ENCODE results near the gene PPP1CC. TPM values are rescaled to one million over a fixed set of nuclear protein-coding genes. Genes with fewer than 3 reads are reported as not detected.
"Not testable (repeated sequence)": the region's sequence is repeated elsewhere in the genome, so short reads cannot be mapped to it uniquely, and the experiment has no call there.

Gene PPP1CC
- total RNA-seq, result 45.8 TPM

DNA sequence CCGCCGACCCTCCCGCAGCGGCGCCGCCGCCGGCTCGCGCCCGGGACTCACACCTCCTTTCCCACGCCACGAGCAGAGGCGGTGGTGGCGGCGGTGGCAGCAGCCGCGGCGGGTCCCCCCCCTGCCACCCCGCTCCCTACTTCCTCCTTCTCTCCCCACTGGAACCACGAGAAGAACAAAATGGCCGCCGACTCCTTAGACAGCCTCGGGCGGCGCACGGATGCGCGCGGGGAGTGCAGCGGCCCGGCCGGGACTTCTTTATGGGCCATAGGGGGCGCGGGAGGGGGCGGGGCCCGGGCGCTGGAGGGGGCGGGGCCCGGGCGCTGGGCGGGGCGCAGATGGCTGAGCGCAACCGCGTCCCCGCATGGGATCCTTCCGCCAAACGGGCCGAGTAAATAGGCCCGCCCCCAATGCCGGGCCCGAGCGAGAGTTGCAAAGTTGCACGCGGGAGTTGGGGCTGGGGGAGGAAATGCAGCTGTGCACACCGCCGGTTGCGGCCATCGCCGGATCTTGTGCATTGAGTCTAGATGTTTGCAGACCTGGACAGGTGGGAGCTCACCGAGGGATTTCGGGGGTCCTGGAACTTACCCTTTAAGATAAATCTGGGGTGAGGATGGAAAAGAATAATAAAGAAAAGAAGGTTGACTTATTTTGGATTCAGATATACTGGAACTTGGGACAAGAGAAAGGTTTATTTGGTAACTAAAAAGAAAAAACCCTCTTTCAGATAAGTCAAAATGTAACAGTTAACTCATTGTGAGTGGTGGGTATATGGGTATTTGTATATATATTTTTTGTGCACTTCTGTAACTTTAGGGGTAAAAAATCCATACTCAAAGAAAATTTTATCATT is at the start of gene PPP1CC:
PPP1CC (minus strand) TSS at position 174 of the 853 bp plus-strand sequence. CDS start 184 bp downstream, outside the sequence.
- peak; percentile 80 to 98 (median 97) for DNase-seq (ENCODE audit: low read depth in 2 of 3, low spot score in 2 of 3)

DNA sequence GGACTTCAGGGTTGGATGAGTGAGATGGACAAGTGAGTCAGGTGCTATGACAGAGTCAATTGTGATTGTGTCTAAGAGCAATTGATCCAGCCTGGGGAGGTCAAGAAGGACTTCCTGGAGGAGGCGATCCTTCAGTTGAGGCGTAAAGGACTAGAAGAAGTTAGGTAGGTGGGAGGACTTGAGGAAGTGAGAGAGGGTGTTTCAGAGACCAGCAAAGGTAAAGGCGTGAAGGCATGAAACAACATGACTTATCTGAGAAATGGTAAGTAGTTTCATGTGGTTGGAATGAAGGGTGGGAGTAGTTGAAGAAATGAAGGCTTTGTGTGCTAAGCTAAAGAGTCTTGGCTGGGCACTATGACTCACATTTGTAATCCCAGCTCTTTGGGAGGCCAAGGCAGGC is 48.9 kb upstream of the PPP1CC start:
- no peak for DNase-seq (ENCODE audit: low read depth in 2 of 3, low spot score in 2 of 3)

DNA sequence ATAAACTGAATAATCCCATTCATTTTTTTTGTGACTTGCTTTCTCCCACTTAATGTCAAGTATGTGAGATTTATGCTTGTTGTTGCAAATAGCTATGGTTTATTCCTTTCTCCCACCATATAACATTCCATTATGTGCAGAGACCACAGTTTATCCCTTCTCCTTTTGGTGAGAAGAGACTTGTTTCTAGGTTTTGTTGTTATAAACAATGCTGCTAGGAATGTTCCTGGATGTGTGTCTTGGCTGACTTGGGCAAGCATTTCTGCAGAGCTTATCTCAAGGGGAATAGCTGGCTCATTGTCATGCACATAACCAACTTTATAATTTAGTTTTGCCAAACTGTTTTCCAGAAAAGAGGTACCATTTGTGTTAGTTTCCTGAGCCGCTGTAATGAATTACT is 47.6 kb upstream of the PPP1CC start:
- no peak for DNase-seq (ENCODE audit: low read depth in 2 of 3, low spot score in 2 of 3)

DNA sequence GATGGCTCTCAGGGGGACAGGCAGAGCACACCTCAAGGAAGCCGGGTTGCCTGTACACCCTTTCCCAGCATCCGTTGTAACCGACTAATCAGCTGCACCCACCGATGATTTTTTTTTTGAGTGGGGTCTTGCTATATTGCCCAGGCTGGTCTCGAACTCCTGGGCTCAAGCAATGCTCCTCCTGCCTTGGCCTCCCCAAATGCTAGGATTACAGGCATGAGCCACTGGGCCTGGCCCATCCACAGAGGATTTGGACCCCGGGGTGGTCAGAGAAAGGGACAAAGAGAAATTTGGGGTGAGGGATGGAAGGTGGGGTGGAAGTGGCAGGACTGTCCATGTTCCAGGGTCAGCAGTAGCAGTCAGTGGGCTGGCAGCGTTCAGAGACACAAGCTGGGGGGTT is 43.3 kb upstream of the PPP1CC start:
- no peak for DNase-seq (ENCODE audit: low read depth in 2 of 3, low spot score in 2 of 3)

DNA sequence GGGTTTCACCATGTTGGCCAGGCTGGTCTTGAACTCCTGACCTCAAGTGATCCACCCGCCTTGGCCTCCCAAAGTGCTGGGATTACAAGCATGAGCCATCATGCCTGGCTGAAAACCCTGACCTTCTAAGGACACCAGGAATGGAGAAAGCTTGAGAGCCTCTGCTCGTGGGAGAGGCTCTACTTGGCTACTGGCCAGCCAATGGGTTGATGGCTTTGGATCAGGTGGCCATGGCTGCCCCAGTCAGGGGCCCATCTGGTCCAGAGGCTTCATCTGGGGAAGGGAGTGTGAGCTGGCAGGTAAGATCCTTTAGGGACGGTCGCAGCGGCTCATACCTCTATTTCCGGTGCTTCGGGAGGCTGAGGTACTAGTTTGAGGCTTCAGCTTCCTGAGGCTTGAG is 42.5 kb upstream of the PPP1CC start:
- no peak for DNase-seq (ENCODE audit: low read depth in 2 of 3, low spot score in 2 of 3)

DNA sequence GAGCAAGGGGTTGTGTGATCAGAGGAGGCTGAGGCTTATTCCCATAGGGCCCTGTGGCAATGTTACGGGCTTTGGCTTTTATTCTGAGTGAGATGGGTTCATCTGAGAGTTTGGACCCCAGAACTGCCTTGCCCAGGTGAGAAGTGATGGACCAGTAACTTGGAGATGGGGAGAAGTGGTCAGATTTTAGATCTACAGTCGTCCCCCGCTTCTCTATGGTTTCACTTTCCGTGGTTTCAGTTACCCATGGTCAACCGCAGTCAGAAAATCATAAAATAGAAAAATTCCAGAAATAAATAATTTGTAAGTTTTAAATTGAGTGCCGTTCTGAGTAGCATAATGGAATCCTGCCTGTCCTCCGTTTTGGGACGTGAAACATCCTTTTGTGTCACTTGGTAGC is 40.2 kb upstream of the PPP1CC start:
- no peak for DNase-seq (ENCODE audit: low read depth in 2 of 3, low spot score in 2 of 3)

DNA sequence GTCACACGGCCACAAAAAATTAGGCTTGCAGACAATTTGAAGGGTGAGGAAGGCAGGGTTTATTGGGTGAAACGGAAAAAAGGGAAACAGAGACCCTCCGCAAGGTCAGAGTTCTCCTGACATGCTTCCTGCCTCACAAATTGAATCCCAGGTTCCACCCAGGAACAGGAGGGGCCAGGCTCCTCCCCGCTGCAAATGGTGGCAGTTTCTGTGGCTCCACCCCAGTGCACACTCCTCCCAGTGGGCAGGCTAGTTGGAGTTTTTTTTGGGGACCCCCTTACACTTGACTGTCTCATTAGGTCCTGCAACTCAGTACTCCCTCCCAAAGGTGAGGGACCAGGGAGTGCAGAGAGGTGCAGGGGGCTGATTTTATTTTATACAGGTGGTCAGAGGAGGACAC is 39.4 kb upstream of the PPP1CC start:
- no peak for DNase-seq (ENCODE audit: low read depth in 2 of 3, low spot score in 2 of 3)

DNA sequence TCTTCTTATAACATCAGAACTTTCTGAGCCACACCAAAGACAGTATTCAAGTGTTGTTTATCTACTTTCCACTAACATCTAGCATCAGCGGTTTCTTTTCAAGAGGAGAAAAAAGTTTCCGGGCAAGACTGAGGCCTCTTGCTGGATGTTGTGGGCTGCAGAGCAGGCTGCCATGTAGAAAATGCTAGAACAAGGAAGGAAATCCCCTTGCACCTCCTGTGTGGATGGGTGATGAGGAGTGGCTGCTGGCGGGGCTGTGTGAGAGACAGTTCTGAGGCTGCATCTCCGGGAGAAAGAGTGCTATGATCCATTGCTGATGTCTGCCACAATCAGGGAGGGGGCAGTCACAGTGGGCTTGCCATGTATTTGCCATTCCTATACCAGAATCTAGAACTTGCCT is 37.8 kb upstream of the PPP1CC start:
- DNase-seq (ENCODE audit: low read depth in 2 of 3, low spot score in 2 of 3), result peak in 1 of 3 donors; percentile 19

DNA sequence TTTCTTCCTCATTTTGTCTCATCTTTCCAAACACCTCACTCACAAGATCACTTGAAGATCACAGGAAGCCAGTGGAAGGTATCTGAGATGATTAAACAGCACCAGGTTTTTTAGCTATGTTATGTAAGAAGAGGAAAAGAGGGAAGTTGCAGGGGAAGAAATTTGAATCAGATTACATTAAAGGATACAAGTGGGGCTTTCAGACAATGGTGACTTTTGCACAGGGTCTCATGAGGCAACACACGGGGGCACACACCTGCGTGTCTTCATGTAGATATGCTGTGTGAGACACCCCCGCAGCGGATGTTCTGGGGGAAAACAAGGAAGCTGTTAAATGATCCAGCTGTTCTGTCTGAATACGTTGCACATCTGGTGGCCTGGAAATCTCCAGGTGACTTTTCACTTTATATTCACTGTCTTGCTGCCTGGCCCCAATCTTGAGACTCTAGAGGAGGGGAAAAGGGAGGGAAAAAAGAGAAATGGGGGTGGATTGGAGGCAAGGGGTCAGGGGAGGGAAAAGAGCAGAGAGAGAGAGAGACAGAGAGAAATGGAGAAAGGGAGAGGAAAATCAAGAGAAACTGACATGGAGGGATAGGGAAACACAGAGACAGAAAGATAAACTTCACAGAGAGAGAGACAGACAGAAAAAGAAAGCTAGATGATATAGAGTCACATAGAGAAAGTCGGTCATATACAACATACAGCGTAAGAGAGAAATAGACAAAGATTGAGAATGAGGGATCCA is 36.3 kb upstream of the PPP1CC start:
- DNase-seq (ENCODE audit: low read depth in 2 of 3, low spot score in 2 of 3), result peak in 2 of 3 donors; percentile 18 to 42

DNA sequence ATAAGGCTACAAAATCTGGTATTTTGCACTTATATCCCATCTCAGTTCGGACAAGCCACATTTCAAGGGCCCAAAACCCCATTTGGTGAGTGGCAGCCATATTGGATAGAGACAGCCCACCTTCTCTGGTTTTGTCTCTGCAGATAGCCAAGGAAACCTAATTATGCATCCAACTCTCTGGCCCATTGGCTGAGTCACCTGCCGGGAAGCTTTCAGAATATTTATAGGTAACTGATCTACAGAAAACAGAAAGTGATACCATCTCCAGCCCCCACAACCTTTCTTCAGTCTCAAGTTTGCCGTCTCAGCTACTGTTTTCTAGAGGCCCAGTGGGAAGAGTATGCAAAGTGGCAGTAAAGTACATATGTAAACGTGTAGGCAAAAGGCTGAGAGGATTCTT is 33.7 kb upstream of the PPP1CC start:
- DNase-seq (ENCODE audit: low read depth in 2 of 3, low spot score in 2 of 3), result no peak

DNA sequence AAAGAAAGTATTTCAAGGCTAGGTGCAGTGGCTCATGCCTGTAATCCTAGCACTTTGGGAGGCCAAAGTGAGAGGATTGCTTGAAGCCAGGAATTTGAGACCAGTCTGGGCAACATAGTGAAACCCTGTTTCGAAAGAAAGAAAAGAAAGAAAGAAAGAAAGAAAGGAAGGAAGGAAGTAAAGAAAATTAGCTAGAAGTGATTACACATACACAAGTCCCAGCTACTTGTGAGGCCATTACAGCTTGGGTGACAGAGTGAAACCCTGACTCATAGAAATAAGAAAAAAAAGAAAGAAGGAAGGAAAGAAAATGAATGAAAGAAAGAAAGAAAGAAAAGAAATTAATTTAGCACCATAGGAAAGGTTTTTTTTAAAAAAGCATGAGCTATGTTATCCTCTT is 33.3 kb upstream of the PPP1CC start:
- DNase-seq (ENCODE audit: low read depth in 2 of 3, low spot score in 2 of 3), result no peak

DNA sequence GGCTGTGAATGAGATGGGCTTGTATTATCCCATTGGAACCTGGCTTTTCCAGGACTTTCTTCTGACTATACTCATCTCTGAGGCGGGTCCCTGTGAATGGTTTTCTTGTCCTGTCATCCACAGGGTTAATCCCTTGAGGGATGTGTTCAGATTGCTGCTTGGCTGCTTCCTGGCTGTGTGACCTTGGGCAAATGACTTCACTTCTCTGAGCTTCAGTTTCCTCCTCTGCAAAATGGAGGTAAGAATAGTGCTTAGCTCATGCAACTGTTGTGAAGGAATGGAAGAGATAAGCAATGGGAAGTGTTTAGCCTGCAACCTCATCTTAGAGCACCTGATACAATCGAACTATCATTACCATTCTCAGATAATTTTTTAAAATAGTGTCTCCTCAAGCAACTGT is 32.1 kb upstream of the PPP1CC start:
- DNase-seq (ENCODE audit: low read depth in 2 of 3, low spot score in 2 of 3), result no peak

DNA sequence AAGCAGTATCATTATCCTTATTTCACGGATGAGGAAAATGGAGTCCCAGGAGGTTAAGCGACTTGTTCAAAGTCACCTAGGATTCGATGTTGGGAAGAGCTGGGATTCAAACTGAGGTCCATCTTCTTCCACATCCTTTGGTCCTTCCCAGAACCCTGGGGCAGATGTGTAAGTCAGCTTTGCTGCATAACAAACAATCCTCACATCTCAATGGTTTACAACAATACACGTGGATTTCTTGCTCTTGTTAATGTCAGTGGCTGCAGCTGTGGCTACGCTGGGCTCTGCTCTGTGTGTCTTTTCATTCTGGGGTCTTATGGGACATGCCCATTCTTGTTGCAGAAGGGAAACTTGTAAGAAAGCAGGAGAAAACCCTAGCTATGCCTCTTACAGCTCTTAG is 26.3 kb upstream of the PPP1CC start:
- no peak for DNase-seq (ENCODE audit: low read depth in 2 of 3, low spot score in 2 of 3)

DNA sequence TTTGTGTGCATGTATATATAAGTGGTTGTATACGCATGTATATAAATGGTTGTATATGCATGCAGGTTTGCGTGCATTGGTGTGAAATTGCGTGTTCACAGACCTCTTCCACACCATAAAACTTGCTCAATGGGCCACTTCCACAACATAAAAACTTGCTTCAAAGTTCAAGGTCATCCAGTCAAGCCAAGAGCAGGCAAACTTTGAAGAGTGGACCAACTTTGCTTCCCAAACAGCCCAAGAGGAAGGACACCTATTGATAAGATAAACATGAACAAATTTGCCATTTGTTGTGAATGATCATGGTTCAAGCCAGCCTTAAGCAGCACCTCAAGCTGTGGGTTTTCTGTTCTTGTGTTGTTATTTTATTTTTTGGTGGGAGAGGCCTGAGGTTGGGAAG is 25.2 kb upstream of the PPP1CC start:
- DNase-seq (ENCODE audit: low read depth in 2 of 3, low spot score in 2 of 3), result no peak

DNA sequence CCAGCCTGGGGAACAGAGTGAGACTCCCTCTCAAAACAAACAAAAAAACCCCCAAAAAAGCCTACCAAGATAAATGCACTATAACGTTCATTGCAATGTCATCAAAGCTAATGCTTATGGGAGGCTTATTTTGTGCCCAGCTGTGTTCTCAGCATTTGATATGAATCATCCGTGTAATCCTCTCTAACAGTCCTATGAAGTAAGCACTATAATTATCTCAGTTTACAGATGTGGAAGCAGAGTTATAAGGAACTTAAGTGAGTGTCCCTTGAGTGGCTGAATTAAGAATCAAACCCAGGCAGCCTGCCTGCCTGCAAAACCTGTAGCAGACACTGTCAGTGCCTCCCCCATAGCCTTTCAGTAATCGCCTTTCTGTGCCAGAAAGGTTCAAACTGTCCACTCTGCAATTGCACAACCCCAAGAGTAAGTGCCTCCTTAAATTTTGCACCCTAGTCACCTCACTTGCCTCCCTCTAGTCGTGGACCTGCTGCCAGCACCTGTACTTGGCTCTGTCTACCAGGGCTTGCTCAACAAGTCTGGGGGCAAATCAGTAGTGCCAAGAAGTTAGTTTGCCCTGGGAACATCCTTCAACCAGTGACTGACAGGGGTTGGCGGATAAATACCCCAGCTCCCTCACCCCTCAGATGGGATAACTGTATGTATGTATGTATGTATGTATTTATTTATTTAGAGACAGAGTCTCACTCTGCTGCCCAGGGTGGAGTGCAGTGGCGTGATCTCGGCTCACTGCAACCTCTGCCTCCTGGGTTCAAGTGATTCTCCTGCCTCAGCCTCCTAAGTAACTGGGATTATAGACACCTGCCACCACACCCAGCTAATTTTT is 23.8 kb upstream of the PPP1CC start:
- DNase-seq (ENCODE audit: low read depth in 2 of 3, low spot score in 2 of 3), result no peak

DNA sequence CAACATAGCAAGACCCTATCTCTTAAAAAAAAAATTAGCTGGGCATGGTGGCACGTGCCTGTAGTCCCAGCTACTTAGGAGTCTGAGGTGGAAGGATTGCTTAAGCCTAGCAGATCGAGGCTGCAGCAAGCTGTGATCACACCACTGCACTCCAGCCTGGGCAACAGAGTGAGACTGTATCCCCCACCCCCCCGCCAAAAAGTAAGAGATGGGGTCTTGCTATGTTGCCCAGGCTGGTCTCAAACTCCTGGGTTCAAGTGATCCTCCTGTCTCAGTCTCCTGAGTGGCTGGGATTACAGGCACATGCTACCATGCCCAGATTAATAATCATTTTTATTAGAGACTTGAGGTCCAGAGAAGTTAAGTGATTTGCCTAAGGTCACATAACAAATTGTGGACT is 22.9 kb upstream of the PPP1CC start:
- DNase-seq (ENCODE audit: low read depth in 2 of 3, low spot score in 2 of 3), result not testable (repeated sequence)

DNA sequence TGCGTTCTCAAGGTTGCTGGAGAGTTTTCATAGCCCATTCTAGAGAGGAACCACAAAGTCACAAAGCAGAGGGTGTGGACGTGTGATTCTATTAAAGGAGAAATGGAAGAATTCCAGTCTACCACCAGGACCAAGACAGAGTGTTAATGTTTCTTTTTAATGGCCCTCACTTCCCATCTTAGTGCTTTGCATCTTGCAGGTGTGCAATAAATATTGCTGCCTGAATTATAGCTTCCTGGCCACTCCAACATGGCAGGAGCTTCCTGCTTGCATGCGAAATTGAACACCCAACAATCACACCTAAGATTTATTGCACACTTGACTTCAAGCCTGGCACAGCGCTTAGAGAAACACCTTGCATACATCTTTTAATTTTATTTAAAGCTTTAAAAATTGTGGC is 22.4 kb upstream of the PPP1CC start:
- DNase-seq (ENCODE audit: low read depth in 2 of 3, low spot score in 2 of 3), result no peak

DNA sequence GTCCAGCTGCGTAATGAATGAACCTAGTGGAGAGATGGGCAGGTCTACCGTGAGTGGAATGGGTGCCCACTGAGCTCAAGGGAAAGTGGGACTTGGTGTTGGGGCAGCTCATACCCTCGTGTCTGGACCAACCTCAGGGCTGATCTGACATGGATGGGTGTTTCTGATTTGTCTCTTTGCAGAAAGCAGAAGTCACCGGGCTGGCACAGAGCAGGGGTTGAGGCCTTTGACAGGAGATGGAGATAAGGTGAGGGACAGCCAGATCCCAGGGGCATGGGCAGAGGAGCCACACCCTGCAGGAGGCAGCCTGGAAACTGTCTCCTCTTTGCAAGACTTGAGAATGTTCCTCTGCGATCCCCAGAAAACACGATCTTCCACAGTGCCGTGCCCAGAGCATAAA is 20.9 kb upstream of the PPP1CC start:
- no peak for DNase-seq (ENCODE audit: low read depth in 2 of 3, low spot score in 2 of 3)

DNA sequence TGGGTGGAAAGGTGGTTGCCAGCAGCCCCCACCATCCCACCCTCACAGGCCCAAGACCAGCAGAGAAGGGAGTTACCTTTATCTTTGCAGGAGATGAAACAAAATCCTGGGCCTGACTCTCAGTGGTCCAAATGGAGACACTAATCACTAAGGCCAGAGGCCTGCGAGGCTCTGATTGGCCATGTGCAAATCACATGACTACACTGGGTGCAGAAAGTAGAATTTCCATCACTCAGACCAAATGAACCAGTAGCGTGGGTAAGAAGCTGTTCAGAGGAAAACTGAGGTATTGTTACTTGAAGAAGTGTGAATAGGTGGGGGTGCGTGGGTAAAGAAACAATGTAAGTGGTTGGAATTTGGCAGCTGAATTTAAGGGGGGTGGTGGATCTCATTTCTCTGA is 20.2 kb upstream of the PPP1CC start:
- DNase-seq (ENCODE audit: low read depth in 2 of 3, low spot score in 2 of 3), result no peak

DNA sequence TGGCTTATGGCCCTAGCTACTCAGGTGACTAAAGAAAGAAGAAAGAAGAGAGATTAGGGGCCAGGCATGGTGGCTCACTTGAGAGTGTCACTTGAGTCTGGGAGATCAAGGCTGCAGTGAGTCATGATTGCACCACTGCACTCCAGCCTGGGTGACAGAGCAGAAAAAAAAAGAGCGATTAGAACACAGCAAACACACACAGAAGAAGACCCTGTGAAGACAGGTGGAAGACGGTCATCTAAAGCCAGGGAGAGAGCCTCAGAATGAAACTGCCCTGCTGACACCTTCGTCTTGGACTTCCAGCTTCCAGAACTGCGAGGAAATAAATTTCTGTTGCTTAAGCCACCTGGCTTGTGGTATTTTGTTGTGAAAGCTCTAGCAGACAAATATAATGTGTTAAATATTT is 17.5 kb upstream of the PPP1CC start:
- no peak for DNase-seq (ENCODE audit: low read depth in 2 of 3, low spot score in 2 of 3)

DNA sequence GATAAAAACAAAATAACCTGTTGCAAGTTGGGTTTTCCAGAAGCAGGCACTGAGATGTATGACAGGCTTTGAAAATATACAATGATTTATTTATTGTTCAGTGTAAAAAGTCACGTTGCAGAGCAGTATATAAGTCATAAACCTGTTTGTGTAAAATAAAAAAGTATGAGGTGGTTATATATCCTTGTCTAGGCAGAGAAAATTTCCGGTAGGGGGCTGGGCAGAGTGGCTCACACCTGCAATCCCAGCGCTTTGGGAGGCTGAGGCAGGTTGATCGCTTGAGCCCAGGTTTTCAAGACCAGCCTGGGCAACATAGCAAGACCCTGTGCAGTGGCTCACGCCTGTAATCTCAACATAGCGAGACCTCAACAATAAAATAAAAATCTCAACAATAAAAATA is 16.2 kb upstream of the PPP1CC start:
- DNase-seq (ENCODE audit: low read depth in 2 of 3, low spot score in 2 of 3), result no peak
